HG03060 (cell line): Measurements from ENCODE around the gene FBXW7.
"Not testable (repeated sequence)": the region's sequence is repeated elsewhere in the genome, so short reads cannot be mapped to it uniquely, and the experiment has no call there.

Experiments
- ATAC-seq: cut with Tn5 transposase; IDR thresholded peaks from one replicate; pipeline ENCODE4 v1.9.1; 2021; ENCODE audit warnings: low read depth, moderate number of reproducible peaks; ENCODE audit not compliant: unreplicated experiment

FBXW7 gene

DNA sequence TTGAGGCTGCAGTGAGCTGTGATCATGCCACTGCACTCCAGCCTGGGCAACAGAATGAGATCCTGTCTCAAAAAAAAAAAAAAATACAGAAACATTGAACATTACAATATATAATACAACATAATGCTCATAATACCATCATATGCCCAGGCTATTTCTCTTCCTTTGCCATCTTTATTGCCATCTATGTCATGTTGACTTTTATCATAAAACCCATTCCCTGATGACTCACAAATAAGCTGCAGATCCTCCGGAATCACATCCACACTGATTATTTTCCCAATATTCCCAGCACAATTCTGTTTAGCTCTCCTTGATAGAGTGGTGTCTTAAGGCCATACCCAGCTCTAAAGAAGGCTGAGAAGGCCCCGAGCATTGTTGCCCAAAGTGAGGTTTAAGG is 9.2 kb upstream of the FBXW7 start:
- no peak for ATAC-seq

DNA sequence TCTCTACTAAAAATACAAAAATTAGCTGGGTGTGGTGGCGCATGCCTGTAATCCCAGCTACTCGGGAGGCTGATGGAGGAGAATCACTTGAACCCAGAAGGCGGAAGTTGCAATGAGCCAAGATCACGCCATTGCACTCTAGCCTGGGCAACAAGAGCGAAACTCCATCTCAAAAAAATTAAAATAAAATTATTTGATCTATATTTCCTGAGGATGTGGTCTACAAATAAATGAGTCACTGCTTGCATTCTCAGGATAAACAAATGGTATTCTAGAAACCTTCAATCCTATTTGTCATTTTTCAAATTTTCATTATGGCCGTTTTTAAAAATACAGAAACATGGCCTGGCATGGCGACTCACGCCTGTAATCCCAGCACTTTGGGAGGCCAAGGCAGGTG is 8.6 kb upstream of the FBXW7 start:
- ATAC-seq: not testable (repeated sequence)

DNA sequence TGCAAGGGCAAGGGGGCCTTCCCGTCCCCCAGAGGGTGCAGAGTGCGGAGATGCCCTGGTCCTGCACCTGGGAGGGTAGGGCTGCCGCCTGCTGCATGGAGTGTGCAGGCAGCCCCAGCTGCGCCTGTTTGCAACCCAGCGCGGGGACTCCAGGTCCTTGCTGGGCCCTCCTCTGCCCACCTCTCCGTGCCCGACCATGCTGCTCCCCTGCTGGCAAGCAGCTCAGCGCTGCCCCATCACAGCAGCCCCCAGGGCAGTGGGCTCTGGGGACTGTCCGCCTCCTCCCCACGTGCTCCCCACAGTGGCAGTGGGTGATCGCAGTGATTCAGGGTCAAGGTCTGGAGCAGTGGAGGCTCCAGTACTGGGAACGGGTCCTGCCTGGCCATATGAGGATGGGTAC is 5.0 kb upstream of the FBXW7 start:
- no peak for ATAC-seq

DNA sequence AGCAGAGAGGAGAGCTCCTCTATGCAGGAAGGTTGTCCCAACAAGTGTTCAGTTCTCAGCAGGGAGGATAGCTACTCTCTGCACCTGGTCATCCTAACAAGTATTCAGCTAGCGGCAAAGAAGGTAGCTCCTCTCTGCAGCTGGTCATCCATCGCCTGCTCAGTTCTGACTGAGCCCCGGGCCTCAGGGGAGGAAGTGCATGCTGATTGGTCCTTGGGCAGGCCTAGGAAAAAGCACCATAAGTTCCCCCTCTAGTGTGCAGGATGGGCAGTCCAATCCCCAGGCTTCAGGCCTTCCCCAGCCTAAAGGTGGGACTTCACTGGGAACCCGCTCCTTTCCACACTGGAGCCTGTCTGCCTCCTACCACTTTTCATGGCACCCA is 4.4 kb upstream of the FBXW7 start:
- no peak for ATAC-seq

DNA sequence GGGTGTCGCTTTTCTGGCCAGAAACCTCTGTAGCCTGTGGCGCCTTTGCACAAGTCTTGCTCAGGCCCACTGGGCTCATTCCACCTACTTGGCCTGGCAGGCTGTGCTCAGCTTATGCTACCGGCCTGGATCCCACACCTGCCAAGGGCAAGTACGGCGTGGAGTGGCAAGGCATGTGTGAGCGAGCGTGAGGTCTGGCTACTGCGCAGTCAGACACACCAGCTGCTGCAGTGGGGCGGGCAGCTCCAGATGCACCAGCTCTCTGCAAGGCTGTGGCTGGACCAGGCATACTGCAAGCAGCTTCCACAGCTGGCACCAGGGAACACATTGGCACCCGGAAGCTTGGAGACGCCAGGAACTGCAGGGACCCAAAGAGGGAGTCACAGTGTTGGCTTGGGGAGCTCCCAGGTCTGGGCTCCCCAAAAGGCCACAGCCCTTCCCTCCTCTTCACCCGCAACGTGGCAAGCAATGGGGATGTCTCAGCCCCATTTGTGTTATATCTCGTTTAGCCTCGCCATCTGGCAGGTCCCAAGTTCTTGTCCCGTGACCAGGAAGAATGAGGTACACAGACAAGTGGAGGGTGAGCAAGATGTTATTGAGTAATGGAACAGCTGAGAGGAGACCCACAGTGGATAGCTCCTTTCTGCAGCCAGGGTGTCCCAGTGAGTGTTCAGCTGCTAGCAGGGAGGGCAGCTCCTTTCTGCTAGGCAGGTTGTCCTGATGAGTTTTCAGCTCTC is 3.8 kb upstream of the FBXW7 start:
- no peak for ATAC-seq

DNA sequence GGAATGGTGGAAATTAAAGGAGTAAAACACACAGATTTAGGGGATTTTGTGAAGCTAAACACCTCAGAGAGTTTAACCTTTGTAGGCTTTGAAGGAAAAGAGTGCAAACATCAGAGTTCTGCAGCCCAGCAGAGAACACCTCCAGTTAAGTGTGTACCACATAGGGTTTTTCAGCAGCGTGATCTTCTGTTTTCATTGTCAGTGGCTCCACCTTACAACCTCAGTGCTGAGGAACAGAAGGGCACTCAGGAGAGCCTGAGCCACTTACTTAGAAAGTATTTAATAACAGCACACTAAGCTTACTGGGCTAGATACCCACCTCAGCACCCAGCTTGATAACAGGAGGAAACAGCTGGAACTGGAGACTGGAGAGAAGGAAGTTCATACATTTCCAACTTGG is 2.0 kb upstream of the FBXW7 start:
- no peak for ATAC-seq

DNA sequence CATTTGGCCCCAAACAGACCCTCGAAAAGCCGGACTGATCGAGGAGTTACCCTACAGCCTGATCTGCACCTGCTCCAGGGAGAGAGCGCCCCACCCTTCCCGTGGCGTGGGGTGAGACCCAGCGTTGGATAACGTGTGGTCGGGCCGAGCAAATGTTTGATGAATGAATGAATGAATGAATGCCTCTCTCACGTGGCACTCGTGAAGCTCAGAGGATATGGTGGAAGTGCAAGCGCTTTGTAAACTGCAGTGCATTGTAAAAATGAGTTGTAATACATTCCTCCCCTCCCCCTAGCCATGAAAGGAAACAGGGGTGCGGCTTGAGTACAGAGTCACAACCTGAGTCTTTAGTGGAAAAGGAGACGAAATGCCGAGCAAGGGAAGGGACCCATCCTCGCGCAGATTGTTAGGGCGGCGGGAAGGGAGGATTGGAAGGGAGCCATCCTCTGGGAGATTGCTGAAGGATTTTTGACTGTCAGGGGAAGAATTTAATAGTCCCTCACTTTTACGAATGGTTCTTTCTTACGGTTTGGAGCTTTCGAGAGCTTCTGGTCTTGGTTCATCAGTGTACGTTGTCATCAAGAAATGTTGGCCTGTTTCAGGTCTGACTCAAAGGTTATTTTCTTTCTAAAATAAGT is 772 bp upstream of the FBXW7 start:
- peak; percentile 14 for ATAC-seq

DNA sequence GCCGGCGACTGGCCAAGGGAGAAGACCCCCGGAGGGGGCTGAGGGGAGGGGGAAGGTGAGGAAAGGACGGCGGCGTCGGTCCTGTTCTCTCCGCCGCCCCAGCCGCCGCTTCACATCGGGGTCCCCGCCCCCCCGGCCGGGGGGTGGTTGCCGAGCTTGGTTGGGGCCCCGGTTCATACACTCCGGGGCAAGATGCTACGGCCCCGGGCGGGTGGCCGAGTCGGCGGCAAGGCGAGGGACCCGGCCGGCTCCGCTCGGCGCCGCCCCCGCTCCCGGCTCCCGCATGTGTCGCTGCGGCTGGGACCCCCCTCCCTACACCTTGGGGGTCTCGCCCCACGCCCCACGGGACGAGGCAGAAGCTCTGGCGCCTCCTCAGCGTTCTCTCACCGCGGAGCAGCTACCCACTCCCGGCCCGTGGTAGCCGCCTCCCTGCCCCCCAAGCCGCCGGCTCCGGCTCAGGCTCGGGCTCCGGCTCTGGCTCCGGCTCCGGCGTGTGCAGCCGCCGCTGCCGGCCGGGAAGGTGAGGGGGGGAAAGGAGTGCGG is 461 bp downstream of the FBXW7 start:
- peak; percentile 8 for ATAC-seq

DNA sequence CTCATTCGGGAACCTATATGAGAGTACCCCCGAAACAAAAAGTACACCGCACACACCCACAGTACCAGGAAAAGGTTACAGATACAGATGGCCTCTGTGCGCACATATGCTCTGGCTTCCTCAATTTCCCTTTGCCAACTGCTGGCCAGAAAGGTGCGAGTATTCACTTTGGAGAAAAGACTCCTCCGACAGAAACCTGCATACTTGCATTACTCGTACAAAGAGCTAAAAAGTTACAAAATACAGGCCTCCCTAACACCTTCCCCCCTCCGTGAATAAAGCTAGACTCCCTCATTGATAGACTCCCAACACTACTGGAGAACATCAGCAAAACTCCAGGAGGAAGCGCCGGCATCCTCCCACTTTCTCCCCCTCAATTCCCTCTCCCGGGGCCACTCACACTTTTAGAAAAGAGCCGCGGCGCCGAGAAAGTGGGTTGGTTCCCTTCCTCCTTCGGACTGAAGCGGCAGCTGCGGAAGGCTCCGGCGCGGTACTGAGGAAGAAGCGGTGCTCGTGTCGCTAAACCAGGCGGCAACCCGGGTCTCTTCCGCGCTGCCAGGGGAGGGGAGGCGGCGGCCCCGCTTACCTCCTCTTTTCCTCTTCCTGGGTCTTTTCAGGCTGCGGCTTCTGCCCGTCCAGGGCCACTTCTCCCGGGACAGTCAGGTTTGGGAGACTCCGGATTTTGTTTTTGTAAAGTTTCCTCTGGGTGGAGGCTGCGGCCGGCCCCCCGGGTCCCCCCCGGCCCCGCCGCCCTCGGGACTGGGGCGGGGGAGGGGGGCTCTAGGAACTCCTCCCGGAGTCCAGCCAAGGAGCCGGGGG is 1.1 kb downstream of the FBXW7 start:
- no peak for ATAC-seq

DNA sequence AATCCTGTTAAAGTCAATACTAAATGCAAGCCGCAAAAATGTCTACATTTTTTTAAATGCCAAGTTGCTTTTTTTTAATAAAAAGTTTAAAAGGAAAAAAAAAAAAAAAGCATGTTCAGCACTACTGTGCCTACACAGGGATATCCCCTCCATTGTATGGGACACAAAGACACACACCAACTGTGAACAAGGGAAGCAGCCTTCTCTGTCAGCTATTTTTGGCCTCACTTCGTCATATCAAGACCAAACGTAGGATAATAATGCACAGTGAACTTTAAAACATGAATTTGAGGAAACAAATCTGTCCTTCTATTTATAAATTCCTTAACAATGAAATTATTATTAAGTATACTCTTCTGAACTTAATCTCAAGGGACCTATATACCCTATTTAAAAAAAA is 4.4 kb downstream of the FBXW7 start:
- ATAC-seq: no peak

DNA sequence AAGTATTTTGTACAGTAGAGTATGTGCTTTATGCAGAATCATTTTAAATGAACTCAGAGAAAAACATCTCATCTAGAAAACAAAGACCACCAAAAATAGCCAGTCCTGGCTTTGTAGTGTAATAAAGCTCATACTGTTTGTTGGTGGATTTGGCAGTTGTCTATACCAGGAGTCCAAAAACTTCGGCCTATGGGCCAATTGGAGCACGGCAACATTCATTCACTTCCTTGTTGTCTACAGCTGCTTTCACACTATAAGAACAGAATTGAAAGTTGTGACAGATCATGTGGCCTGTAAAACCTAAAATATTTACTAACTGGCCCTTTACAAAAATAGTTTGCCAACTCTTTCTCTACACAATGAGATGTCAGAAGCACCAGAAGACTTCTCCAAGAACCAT is 5.3 kb downstream of the FBXW7 start:
- no peak for ATAC-seq

DNA sequence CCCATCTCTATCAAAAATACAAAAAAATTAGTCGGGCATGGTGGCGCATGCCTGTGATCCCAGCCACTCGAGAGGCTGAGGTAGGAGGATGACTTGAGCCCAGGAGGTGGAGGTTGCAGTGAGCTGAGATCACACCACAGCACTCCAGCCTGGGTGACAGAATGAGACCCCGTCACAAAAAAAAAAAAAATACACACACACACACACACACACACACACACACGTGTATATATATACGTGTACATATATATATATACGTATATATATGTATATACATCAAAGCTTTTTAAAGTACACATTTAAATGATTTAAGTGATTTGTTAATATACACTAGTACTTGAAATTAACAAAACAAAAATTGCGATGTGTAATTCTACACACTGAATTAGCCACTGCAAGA is 6.0 kb downstream of the FBXW7 start:
- no peak for ATAC-seq

DNA sequence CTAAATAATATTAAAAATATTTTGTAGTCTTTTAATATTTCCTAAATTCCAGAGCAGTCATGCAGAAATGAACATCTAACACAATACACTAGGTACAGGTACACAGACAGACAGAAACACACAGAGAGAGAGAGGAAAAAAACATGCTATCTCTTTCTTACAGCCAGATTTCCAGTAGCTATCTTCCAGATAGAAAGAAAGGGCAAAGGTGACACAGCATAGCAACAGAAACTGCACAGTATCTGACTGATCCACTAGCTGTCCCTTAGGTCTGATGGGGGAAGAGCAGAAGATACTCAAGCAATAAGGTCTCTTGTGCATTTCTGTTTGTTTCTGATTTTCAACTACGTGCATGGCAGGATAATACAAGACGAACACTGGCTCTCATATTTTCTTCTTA is 7.8 kb downstream of the FBXW7 start:
- no peak for ATAC-seq

DNA sequence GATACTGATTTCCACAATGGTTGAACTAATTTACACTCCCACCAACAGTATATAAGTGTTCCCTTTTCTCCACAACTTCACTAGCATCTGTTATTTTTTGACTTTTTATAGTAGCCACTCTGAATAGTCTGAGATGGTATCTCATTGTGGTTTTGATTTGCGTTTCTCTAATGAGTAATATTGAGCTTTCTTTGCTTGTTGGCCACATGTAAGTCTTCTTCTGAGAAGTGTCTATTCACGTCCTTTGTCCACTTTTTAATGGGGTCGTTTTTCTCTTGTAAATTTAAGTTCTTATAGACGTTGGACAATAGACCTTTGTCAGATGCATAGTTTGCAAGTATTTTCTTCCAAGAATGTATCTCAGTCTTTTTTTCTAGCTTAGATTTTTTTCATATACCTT is 10.0 kb downstream of the FBXW7 start:
- peak; percentile 44 for ATAC-seq

DNA sequence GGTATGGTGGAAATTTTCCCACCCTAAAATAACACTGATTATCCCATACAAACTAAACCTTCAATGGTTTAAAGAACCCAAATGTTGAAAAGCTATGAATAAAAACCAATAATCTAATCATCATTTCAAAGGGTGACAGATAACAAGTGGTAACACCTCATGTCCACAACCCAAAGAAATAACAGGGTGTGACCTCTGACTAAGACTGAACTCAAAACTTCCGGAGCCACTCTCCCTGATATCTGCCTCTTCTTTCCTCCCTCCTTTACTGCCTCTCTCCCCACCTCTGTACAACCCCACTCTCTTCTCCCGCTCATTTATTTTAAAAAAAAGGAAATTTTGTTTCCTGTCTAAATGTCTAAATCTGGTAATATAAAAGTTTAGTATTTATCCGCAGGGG is 11.5 kb downstream of the FBXW7 start:
- ATAC-seq: no peak

DNA sequence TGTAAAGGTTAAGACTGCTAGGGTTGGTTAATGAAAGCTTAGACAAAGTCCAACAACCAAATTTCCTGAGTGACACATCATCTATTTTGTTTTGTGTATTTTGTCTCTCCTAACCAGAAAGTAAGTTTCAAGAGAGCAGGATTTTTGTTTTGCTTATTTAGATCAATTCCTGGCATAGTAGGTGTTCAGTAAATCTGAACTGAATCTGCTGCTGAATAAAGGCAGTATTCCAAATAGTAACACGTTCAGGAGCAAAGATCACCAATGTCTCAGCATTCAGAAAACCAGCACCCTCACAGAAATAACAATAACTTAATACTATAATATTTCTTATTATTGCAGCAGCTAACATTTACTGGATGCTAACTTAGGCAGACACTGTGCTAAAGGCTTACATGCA is 12.2 kb downstream of the FBXW7 start:
- no peak for ATAC-seq

DNA sequence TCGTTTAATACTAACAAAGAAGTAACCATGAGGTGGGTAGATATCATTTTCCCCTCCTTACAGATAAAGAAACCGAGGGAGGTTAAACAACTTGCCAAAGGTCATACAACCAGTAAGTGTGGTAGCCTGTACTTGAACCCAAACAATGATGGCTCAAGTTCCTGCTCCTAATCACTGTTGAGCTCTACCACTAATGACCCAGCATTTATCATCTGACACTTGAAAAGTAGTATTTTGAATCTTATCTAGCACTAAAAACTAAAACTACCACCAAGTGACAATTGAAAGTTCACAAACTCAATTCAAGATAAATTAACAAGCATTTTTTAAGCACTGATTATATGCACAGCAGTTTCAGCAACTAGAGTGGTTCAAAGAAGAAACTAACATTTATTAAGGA is 13.1 kb downstream of the FBXW7 start:
- ATAC-seq: no peak

DNA sequence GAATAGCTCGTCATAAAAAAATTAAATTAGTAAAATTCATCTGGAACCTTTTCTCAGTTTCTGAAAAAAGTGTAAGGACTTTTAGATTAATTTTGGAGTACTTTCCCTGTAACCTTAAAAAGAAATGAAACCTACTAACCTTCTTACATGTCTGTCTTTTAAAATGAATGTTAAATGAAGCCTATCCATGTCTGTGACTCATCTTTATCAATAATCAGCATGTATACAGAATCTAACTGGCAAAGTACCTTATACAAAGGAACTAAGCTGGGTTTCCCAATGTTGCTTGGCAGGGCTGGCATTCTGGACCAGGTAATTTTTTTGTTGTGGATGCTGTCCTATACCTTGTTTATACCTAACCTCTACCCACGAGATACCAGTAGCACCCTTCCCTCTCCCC is 13.6 kb downstream of the FBXW7 start:
- no peak for ATAC-seq

DNA sequence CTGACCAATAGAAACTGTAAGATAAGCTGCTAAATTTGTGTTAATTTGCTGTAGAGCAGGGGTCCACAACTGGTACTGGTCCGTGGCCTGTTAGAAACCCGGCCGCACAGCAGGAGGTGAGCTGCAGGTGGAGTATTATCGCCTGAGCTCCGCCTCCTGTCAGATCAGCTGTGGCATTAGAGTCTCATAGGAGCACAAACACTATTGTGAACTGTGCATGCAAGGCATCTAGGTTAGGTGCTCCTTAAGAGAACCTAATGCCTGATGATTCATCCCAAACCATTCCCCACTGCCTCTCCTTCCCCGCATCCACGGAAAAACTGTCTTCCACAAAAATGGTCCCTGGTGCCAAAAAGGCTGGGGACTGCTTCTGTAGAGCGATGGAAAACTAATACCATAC is 19.7 kb downstream of the FBXW7 start:
- no peak for ATAC-seq

DNA sequence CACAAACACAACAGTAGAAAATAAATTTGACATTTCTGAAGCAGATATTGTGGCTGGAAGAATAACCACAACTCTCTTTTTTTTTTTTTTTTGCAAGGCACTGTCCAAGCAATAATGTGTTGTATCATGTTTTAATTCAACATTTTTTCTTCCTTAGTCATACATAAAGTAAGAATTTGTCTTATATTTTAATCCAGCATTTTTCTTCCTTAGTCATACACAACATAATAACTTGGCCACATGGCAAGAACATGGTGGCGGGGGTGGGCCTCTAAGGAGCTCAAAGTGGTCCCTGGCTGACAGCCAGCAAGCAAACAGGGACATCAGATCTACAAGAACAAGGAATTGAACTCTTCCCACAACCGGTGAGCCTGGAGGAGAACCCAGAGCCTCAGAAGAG is 20.2 kb downstream of the FBXW7 start:
- ATAC-seq: no peak

DNA sequence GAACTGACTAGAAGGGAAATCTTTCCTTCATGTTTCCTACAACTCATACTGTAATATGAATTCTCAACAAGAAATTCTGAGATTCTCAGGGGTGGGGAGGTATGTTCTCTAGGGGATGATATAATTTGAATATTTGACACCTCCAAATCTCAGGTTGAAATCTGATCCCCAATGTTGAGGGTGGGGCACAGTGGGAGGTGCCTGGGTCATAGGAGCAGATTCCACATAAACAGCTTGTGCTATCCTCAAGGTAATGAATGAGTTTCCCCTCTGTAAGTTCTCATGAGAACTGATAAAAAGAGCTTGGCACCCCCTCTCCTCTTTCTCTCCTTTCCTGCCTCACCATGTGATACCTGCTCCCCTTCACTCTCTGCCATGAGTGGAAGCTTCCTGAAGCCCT is 21.5 kb downstream of the FBXW7 start:
- ATAC-seq: no peak
